WTC11 (cell line): ENCODE measurements around the gene NINJ2.

Experiments
- ELF4 ChIP-seq: sonication (generic); formaldehyde crosslinking; IDR thresholded peaks from 2 replicates; pipeline ENCODE4 v1.8.1; 2022; ENCODE audit warnings: low read depth, mild to moderate bottlenecking, moderate library complexity, missing genetic modification reagents
- FOXJ3 ChIP-seq: sonication (generic); formaldehyde crosslinking; IDR thresholded peaks from 2 replicates; pipeline ENCODE4 v1.9.0; 2021; ENCODE audit warnings: missing genetic modification reagents, mild to moderate bottlenecking, borderline replicate concordance
- FOXK1 ChIP-seq: sonication (generic); formaldehyde crosslinking; IDR thresholded peaks from 2 replicates; pipeline ENCODE4 v1.8.0; 2022; ENCODE audit warnings: mild to moderate bottlenecking, moderate library complexity, missing genetic modification reagents
- MYBL2 ChIP-seq: sonication (generic); formaldehyde crosslinking; IDR thresholded peaks from 2 replicates; pipeline ENCODE4 v1.8.1; 2023; ENCODE audit warnings: mild to moderate bottlenecking, moderate library complexity, missing genetic modification reagents
- NR3C1 ChIP-seq: sonication (generic); formaldehyde crosslinking; conservative IDR thresholded peaks from 2 replicates; pipeline ENCODE4 v1.8.1; 2023; ENCODE audit warnings: low read depth, mild to moderate bottlenecking, missing genetic modification reagents
- SP1 ChIP-seq: sonication (generic); formaldehyde crosslinking; conservative IDR thresholded peaks from 2 replicates; pipeline ENCODE4 v1.8.1; 2022; ENCODE audit warnings: missing genetic modification reagents
- ZNF423 ChIP-seq: fragments of 250-450 bp; sonication (Bioruptor Pico); IDR thresholded peaks from 2 replicates; pipeline ENCODE4 v2.1.2; 2022; ENCODE audit warnings: mild to moderate bottlenecking, moderate library complexity
- TF ChIP-seq, protein P1 (sequence below): sonication (generic); formaldehyde crosslinking; IDR thresholded peaks from 2 replicates; pipeline ENCODE4 v1.8.0; 2022; ENCODE audit warnings: mild to moderate bottlenecking, missing genetic modification reagents
- TF ChIP-seq, protein P2 (sequence below): sonication (generic); formaldehyde crosslinking; IDR thresholded peaks from 2 replicates; pipeline ENCODE4 v1.8.0; 2023; ENCODE audit warnings: missing genetic modification reagents
- TF ChIP-seq, protein P3 (sequence below): fragments of 200-600 bp; IDR thresholded peaks from 2 replicates; pipeline ENCODE4 v1.8.0; 2022; ENCODE audit warnings: antibody characterized with exemption
- TF ChIP-seq, protein P4 (sequence below): sonication (generic); formaldehyde crosslinking; IDR thresholded peaks from 2 replicates; pipeline ENCODE4 v1.8.1; 2023; ENCODE audit warnings: mild to moderate bottlenecking, missing genetic modification reagents, borderline replicate concordance
- TF ChIP-seq, protein P5 (sequence below): sonication (generic); formaldehyde crosslinking; IDR thresholded peaks from 2 replicates; pipeline ENCODE4 v1.8.0; 2023; ENCODE audit warnings: mild to moderate bottlenecking, missing genetic modification reagents

DNA sequence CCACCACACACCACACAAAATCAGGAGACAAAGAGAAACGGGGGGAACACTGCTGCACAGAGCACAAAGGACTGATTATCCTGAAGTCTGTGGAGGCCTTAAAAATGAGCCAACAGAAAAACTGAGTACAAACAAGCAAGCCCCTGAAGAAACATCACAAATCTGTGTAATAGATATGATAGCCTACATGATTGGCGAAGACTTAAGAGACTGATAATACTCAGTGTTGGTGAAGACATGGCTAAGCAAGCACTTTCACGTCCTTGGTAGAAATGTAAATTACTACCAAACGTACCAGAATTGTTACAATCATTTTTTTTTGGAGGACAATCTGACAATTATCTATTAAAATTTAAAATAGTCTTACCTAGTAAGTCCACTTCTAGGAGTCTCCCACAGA lies 74.6 kb downstream of the NINJ2 start:
- TF ChIP-seq NR3C1 (no peak), MYBL2 (CRISPR knock-in tag) (no peak), ELF4 (CRISPR knock-in tag) (no peak), FOXJ3 (CRISPR knock-in tag) (no peak), SP1 (CRISPR knock-in tag) (no peak), ZNF423 (CRISPR knock-in tag) (no peak), FOXK1 (CRISPR knock-in tag) (no peak)
- TF ChIP-seq, protein P1, sequence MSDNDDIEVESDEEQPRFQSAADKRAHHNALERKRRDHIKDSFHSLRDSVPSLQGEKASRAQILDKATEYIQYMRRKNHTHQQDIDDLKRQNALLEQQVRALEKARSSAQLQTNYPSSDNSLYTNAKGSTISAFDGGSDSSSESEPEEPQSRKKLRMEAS: no peak
- TF ChIP-seq, protein P2, sequence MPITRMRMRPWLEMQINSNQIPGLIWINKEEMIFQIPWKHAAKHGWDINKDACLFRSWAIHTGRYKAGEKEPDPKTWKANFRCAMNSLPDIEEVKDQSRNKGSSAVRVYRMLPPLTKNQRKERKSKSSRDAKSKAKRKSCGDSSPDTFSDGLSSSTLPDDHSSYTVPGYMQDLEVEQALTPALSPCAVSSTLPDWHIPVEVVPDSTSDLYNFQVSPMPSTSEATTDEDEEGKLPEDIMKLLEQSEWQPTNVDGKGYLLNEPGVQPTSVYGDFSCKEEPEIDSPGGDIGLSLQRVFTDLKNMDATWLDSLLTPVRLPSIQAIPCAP (CRISPR knock-in tag): no peak
- TF ChIP-seq, protein P3, sequence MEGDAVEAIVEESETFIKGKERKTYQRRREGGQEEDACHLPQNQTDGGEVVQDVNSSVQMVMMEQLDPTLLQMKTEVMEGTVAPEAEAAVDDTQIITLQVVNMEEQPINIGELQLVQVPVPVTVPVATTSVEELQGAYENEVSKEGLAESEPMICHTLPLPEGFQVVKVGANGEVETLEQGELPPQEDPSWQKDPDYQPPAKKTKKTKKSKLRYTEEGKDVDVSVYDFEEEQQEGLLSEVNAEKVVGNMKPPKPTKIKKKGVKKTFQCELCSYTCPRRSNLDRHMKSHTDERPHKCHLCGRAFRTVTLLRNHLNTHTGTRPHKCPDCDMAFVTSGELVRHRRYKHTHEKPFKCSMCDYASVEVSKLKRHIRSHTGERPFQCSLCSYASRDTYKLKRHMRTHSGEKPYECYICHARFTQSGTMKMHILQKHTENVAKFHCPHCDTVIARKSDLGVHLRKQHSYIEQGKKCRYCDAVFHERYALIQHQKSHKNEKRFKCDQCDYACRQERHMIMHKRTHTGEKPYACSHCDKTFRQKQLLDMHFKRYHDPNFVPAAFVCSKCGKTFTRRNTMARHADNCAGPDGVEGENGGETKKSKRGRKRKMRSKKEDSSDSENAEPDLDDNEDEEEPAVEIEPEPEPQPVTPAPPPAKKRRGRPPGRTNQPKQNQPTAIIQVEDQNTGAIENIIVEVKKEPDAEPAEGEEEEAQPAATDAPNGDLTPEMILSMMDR: no peak
- TF ChIP-seq, protein P4, sequence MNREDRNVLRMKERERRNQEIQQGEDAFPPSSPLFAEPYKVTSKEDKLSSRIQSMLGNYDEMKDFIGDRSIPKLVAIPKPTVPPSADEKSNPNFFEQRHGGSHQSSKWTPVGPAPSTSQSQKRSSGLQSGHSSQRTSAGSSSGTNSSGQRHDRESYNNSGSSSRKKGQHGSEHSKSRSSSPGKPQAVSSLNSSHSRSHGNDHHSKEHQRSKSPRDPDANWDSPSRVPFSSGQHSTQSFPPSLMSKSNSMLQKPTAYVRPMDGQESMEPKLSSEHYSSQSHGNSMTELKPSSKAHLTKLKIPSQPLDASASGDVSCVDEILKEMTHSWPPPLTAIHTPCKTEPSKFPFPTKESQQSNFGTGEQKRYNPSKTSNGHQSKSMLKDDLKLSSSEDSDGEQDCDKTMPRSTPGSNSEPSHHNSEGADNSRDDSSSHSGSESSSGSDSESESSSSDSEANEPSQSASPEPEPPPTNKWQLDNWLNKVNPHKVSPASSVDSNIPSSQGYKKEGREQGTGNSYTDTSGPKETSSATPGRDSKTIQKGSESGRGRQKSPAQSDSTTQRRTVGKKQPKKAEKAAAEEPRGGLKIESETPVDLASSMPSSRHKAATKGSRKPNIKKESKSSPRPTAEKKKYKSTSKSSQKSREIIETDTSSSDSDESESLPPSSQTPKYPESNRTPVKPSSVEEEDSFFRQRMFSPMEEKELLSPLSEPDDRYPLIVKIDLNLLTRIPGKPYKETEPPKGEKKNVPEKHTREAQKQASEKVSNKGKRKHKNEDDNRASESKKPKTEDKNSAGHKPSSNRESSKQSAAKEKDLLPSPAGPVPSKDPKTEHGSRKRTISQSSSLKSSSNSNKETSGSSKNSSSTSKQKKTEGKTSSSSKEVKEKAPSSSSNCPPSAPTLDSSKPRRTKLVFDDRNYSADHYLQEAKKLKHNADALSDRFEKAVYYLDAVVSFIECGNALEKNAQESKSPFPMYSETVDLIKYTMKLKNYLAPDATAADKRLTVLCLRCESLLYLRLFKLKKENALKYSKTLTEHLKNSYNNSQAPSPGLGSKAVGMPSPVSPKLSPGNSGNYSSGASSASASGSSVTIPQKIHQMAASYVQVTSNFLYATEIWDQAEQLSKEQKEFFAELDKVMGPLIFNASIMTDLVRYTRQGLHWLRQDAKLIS (CRISPR knock-in tag): no peak
- TF ChIP-seq, protein P5, sequence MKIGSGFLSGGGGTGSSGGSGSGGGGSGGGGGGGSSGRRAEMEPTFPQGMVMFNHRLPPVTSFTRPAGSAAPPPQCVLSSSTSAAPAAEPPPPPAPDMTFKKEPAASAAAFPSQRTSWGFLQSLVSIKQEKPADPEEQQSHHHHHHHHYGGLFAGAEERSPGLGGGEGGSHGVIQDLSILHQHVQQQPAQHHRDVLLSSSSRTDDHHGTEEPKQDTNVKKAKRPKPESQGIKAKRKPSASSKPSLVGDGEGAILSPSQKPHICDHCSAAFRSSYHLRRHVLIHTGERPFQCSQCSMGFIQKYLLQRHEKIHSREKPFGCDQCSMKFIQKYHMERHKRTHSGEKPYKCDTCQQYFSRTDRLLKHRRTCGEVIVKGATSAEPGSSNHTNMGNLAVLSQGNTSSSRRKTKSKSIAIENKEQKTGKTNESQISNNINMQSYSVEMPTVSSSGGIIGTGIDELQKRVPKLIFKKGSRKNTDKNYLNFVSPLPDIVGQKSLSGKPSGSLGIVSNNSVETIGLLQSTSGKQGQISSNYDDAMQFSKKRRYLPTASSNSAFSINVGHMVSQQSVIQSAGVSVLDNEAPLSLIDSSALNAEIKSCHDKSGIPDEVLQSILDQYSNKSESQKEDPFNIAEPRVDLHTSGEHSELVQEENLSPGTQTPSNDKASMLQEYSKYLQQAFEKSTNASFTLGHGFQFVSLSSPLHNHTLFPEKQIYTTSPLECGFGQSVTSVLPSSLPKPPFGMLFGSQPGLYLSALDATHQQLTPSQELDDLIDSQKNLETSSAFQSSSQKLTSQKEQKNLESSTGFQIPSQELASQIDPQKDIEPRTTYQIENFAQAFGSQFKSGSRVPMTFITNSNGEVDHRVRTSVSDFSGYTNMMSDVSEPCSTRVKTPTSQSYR: no peak
